ENCODE data around the gene TNNC1.

The TNNC1 gene

GRCh38 chr3:52495777-52496602, 42.1 kb upstream of the TNNC1 start:
- peak overlapping the region; percentile 53 for H3K27ac ChIP-seq
- ChIA-PET CTCF (no interaction called here), POLR2A (ENCODE audit: low non-redundant PET) (no interaction called here)
- DNase-seq (ENCODE audit: low spot score): no peak
- TF ChIP-seq CTCF (conservative IDR thresholded peaks at IDR 0.05; ENCODE audit: low read depth): no peak

GRCh38 chr3:52494886-52495495, 41.1 kb upstream of the TNNC1 start, which contains the start of gene STAB1:
Gene STAB1, plus strand, starts transcription at chr3:52495338. Its CDS starts 76 bp downstream, at chr3:52495414.
- H3K27ac ChIP-seq: peak within 1 kb of the TSS; percentile 53
- POLR2A ChIA-PET (ENCODE audit: low non-redundant PET): no interaction called here
- CTCF ChIA-PET: no interaction called here
- no peak for TF ChIP-seq CTCF (conservative IDR thresholded peaks at IDR 0.05; ENCODE audit: low read depth)
- DNase-seq (ENCODE audit: low spot score): no peak

GRCh38 chr3:52494445-52494844, 40.6 kb upstream of the TNNC1 start:
- CTCF ChIA-PET: no interaction called here
- POLR2A ChIA-PET (ENCODE audit: low non-redundant PET): interaction anchor here (0.6 kb wide), 1 partner anchor 82 kb away, joined by 6 read pairs; no protein-coding TSS in a partner anchor
- no peak for DNase-seq (ENCODE audit: low spot score)
- peak overlapping the region; percentile 53 for H3K27ac ChIP-seq
- no peak for TF ChIP-seq CTCF (conservative IDR thresholded peaks at IDR 0.05; ENCODE audit: low read depth)

GRCh38 chr3:52493232-52494017, 39.6 kb upstream of the TNNC1 start:
- H3K27ac ChIP-seq: peak overlapping the region; percentile 53
- ChIA-PET POLR2A (ENCODE audit: low non-redundant PET) (no interaction called here), CTCF (no interaction called here)
- no peak for DNase-seq (ENCODE audit: low spot score)
- TF ChIP-seq CTCF (conservative IDR thresholded peaks at IDR 0.05; ENCODE audit: low read depth): no peak

- ChIA-PET POLR2A (ENCODE audit: low non-redundant PET) (no interaction called here), CTCF (no interaction called here)
- no peak for DNase-seq (ENCODE audit: low spot score)
- peak overlapping the region; percentile 53 for H3K27ac ChIP-seq
- TF ChIP-seq CTCF (conservative IDR thresholded peaks at IDR 0.05; ENCODE audit: low read depth): no peak
Measured at GRCh38 chr3:52492059-52492458, 38.2 kb upstream of the TNNC1 start.

- DNase-seq (ENCODE audit: low spot score): no peak
- CTCF ChIA-PET: interaction anchor here (0.6 kb wide), 1 partner anchor 43 kb away, joined by 3 read pairs; no protein-coding TSS in a partner anchor
- TF ChIP-seq CTCF (conservative IDR thresholded peaks at IDR 0.05; ENCODE audit: low read depth): no peak
- POLR2A ChIA-PET (ENCODE audit: low non-redundant PET): no interaction called here
- H3K27ac ChIP-seq: peak overlapping the region; percentile 53
Measured at GRCh38 chr3:52490939-52491526, 37.2 kb upstream of the TNNC1 start.
